HG03060 (cell line): Measurements from ENCODE around the gene TRAF3IP1.
"Not testable (repeated sequence)": the region's sequence is repeated elsewhere in the genome, so short reads cannot be mapped to it uniquely, and the experiment has no call there.

Experiments
- ATAC-seq: cut with Tn5 transposase; IDR thresholded peaks from one replicate; pipeline ENCODE4 v1.9.1; 2021; ENCODE audit warnings: low read depth, moderate number of reproducible peaks; ENCODE audit not compliant: unreplicated experiment

The TRAF3IP1 gene

GRCh38 chr2:238305092-238305862, 15.0 kb upstream of the TRAF3IP1 start:
- no peak for ATAC-seq

GRCh38 chr2:238305965-238306671, 14.2 kb upstream of the TRAF3IP1 start:
- ATAC-seq, result no peak

GRCh38 chr2:238306672-238306998, 13.7 kb upstream of the TRAF3IP1 start:
- no peak for ATAC-seq

- no peak for ATAC-seq
These were observed 12.1 kb upstream of the TRAF3IP1 start for GRCh38 chr2:238308177-238308576.

GRCh38 chr2:238310721-238311120, 9.6 kb upstream of the TRAF3IP1 start:
- not testable (repeated sequence) for ATAC-seq

- no peak for ATAC-seq
These were observed 6.9 kb upstream of the TRAF3IP1 start for GRCh38 chr2:238313289-238313990.

GRCh38 chr2:238313991-238314350, 6.3 kb upstream of the TRAF3IP1 start:
- no peak for ATAC-seq

GRCh38 chr2:238314576-238314975, 5.7 kb upstream of the TRAF3IP1 start:
- no peak for ATAC-seq

GRCh38 chr2:238315031-238315595, 5.2 kb upstream of the TRAF3IP1 start:
- ATAC-seq, result no peak

- ATAC-seq, result no peak
These were observed 447 bp downstream of the TRAF3IP1 start for GRCh38 chr2:238320648-238321281.

- no peak for ATAC-seq
These were observed 1.1 kb downstream of the TRAF3IP1 start for GRCh38 chr2:238321467-238321866.

GRCh38 chr2:238322001-238322411, 1.7 kb downstream of the TRAF3IP1 start:
- no peak for ATAC-seq

GRCh38 chr2:238324248-238324647, 3.9 kb downstream of the TRAF3IP1 start:
- not testable (repeated sequence) for ATAC-seq

- no peak for ATAC-seq
These were observed 5.4 kb downstream of the TRAF3IP1 start for GRCh38 chr2:238325694-238326093.

GRCh38 chr2:238326801-238327365, 6.6 kb downstream of the TRAF3IP1 start:
- ATAC-seq, result no peak

- no peak for ATAC-seq
These were observed 7.4 kb downstream of the TRAF3IP1 start for GRCh38 chr2:238327751-238328150.

GRCh38 chr2:238330391-238330790, 10.1 kb downstream of the TRAF3IP1 start:
- no peak for ATAC-seq

- no peak for ATAC-seq
These were observed 11.6 kb downstream of the TRAF3IP1 start for GRCh38 chr2:238331916-238332315.

GRCh38 chr2:238334885-238335284, 14.6 kb downstream of the TRAF3IP1 start:
- ATAC-seq, result no peak

GRCh38 chr2:238335591-238335990, 15.3 kb downstream of the TRAF3IP1 start:
- ATAC-seq, result not testable (repeated sequence)
